Activated CD4-positive, CD25-positive, alpha-beta regulatory T cell treated with anti-CD3 and anti-CD28 coated beads, Interleukin-2, amount 50 U/mL, for 24 hours (primary cell): ENCODE results near the gene ARTN.

Source experiments
- ATAC-seq, 2 donors: fragments of 150-1000 bp; cut with Tn5 transposase; one replicate each; pipeline ENCODE4 v1.10.0; 2021; ENCODE audit warnings: mild to moderate bottlenecking in 1 of 2, moderate library complexity in 1 of 2

Gene ARTN, protein sequence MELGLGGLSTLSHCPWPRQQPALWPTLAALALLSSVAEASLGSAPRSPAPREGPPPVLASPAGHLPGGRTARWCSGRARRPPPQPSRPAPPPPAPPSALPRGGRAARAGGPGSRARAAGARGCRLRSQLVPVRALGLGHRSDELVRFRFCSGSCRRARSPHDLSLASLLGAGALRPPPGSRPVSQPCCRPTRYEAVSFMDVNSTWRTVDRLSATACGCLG

DNA sequence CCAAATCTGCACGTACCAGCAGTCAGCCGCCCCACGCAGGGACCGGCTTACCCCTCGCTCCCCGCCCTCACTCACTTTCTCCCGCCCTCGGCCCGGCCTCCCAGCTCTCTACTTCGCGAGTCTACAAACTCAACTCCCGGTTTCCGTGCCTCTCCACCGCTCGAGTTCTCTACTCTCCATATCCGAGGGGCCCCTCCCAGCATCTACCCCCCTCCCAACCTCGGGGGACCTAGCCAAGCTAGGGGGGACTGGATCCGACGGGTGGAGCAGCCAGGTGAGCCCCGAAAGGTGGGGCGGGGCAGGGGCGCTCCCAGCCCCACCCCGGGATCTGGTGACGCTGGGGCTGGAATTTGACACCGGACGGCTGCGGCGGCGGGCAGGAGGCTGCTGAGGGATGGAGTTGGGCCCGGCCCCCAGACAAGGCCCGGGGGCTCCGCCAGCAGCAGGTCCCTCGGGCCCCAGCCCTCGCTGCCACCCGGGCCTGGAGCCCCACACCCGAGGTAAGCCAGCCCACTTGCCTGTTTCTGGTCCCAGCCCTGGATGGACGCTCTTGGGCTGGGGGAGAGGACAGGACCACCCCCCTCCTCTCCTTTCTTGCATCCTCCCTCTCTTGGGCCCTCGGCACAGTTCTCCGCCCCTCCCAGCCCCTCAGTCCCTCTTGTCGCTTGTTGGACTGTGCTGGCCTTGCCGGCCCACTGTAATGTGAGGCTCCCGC, at the start of gene ARTN:
Gene ARTN (plus strand): TSS at position 416 of the 715 bp plus-strand sequence. CDS start 1,856 bp downstream, outside the sequence.
- no peak for ATAC-seq

DNA sequence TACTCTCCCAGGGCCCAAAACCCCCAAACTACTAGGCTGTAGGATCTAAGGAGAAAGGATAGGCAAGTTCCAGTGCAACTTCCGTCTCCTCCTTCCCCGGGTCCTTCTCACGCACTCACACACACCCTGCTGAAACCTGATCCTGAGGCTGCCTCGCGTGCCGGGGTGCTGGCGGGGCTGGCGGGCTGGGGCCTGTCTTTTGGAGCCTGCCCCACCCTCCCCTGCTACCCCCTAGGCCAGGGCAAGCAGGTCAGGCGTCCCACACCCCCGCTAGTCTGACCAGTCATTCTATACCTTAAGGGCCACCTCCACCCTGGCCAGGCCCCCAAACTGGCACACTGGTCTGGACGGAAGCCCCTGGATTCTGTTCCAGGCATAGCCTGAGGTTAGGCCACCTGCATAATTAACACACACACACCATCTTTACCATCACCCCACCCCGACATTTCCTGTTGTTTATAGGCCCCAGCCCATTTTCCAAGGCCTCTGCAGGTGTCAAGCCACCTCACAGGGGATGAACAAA, 48.3 kb upstream of the ARTN start:
- ATAC-seq = no peak

DNA sequence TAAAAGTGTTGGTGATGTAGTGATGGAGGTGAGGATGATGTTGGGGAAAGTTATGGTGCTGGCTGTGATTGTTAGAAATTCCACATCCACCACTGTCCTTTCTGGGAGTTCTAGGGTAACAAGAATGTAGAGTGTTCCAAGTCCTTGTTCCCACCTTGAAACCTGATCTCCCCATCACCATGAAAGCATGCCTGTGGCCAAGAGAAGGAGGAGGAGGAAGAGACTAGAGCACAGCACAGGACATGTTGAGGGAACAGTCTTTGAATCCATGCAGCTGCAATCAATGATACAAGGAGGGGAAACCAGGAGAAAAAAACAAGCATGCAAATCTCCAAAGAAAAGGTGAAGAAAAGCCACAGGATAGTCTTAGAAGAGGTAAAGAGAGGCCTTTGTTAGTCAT, 45.9 kb upstream of the ARTN start:
- ATAC-seq = no peak

DNA sequence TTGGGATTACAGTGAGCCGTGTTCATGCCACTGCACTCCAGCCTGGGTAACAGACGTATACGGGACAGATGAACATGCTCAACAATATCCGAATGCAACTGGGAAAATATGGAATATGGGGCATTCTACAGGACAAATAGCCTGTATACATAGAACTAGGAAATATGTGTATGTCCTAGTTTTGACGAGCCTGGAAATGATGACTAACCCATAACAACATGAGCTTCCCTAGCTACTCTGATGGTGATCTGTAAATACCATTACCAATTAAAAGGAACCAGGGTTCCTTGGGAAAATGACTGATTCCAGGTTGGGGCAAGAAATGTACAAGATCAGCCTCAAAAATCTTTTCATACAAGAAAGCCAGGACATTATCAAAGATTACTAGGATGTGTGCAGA, 42.8 kb upstream of the ARTN start:
- no peak for ATAC-seq

DNA sequence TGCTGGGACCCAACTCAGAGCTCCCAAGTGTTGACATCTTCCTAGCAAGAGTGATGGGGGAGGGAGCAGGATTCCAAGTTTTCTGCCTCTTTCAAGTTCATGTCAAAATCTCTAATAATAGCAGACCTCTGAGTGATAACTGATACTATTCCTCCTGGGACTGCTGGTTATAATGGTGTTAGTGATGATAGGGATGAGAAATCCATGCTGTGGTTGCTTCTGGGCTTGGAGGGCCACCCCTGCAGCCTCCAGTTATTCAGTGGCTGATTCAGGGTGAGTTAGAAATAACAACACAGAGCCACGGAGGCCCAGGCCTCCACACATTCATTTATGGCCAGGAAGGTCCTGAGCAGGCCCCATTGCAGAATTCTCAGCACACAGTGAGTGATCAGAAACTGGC, 40.6 kb upstream of the ARTN start:
- no peak for ATAC-seq

DNA sequence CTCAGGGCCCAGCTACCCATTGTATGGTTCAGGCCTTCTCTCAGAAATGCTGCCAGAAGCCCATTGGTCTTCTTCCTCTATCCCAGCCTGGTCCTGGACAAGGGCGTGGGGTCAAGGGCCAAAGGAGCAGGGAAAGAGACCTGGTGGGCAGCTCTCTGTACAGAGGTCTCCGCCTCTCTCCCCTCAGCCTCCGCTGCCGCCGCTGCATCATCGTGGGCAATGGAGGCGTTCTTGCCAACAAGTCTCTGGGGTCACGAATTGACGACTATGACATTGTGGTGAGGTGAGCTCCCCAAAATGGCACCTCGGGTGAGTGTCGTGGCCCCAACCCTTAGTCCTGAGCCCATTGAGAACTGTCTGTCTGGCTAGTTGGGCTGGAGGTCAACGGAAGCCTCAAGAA, 34.6 kb upstream of the ARTN start:
- no peak for ATAC-seq

DNA sequence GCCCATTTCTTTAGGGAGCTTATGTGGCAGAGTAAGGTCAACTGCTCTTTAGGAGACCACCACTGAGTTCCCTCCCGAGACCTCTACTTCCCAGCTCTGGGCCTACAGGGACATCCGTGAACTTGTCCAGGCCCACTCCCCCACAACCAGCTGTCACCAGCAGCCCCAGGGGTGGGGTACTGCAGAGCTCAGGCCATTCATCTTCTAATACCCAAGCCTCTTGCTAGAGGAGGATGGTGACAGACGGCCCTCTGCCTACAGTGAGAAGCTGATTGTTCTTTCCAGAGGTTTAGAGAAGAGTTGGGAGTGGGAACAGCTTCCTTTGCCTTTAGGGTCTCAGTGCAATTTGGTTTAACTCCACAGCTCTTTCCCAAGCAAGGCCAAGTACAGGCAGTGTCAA, 33.2 kb upstream of the ARTN start:
- ATAC-seq = no peak

DNA sequence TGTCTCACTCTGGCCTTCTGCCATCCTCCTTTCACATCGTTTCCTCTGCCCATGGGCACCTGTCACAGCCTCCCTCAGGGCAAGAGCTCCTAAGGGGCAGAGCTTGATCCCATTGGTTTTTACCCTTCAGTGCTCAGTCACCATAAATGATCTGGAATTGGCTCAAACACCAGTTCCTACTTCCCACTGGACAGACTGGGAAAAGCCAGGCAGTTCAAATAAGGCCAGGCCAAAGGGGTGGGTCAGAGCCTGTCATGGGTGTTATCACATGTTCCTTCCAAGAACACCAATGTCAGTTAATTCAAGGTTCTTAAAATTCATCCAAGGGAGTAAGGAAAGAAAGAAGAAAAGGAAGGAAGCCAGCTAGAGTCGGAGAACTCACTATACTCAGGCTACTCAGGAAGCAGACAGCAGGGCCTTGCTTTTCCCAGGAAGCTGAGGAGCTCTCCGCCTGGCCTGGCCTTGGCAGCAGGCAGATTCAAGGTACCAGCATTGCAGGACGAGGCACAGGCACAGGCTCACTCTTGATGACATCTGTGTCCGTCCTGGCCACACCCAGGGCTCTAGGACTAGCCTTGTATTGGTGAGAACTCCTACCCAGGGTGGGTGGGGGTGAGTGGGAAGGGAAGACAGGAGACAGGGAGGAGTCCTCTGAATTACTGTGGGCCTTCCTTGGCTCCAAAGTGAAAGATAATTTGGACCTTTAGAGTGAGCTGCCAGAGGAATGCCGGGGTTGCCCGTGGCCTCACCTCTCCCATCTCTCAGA, 32.2 kb upstream of the ARTN start:
- no peak for ATAC-seq

DNA sequence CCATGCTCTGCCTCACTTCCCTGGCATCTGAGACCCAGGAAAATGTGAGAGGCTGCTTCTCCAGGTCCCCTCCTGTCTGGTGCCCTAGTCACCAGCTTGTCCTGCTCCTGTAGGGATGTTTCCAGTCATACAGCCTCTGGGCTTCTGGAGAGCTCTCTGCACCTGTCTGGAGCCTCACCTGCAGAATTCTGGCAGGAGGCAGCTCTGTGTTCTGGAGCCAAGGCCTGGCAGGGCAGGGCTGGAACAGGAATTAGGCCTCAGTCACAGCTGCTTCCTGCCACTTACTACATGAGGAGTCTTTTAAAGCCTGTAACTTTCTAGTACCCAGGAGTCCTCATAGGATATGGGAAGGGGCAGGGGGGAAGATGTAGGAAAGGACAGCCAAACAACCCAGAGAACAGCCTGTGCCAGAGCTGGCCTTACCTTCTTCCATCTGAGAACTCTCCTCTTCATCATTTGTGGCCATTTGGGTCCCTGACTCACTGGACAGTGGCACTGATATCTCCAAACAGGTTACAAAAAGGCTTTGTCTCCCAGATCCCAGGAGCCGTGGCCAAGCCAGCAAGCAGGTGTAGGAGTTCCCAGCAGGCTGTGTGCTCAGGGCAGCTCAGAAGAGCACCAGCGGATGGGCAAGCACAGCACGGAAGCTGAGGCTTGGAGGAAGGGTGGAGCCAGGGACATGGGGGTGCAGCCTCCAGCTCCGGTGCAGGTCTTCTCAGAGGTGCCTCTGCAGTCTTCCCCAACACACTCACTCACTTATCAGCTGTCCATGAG, 31.4 kb upstream of the ARTN start:
- ATAC-seq = peak in 1 of 2 donors; percentile 20

DNA sequence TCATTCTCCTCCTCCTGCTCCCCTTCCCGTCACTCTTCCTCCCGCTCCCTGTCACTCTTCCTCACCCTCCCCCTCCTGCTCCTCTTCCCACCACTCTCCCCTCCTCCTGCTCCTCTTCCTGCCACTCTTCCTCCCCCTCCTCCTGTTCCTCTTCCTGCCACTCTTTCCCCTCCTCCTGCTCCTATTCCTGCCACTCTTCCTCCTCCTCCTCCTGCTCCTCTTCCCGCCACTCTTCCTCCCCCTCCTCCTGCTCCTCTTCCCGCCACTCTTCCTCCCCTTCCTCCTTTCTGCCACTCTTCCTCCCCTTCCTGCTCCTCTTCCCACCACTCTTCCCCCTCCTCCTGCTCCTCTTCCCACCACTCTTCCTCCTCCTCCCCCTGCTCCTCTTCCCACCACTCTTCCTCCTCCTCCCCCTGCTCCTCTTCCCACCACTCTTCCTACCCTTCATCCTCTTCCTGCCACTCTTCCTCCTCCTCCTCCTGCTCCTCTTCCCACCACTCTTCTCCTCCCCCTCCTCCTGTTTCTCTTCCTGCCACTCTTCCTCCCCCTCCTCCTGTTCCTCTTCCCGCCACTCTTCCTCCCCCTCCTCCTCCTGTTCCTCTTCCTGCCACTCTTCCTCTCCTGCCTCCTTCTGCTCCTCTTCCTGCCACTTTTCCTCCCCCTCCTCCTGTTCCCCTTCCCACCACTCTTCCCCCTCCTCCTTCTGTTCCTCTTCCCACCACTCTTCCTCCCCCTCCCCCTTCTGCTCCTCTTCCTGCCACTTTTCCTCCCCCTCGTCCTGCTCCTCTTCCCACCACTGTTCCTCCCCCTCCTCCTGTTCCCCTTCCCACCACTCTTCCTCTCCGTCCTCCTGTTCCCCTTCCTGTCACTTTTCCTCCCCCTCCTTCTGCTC, 28.7 kb upstream of the ARTN start:
- ATAC-seq = no peak

DNA sequence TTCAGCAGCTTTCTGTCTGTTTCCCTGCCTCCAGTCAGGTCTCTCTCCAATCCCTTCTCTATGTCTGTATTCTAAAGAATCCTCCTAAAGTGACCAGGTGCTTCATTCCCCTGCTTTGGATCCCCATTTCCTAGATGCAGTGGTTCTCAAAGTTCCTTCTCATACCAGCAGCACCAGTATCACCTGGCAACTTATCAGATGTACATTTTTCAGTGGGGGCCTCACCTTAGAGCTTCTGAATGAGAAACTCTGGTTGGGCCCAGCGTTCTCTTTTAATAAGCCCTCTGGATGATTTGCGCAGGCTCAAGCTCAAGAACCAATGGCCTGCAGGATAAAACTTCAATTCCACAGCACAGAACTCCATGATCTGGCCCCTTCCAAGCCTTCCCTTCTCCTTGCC, 25.4 kb upstream of the ARTN start:
- ATAC-seq = no peak

DNA sequence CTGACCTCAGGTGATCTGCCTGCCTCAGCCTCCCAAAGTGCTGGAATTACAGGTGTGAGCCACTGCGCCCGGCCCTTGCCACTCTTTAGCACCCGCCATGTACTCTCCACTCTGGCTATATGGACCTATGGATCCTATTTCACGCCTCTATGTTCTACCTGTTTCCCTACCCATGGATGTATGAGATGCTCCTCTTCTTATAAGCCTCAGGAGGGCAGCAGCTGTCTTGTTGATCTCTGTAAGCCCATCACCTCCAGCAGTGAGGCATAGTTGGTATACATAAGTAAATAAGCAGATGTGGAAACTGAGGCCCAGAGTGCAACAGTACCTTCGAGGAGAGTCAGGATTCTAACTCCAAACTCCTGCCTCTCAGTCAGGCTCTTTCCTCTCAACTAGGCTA, 24.7 kb upstream of the ARTN start:
- no peak for ATAC-seq

DNA sequence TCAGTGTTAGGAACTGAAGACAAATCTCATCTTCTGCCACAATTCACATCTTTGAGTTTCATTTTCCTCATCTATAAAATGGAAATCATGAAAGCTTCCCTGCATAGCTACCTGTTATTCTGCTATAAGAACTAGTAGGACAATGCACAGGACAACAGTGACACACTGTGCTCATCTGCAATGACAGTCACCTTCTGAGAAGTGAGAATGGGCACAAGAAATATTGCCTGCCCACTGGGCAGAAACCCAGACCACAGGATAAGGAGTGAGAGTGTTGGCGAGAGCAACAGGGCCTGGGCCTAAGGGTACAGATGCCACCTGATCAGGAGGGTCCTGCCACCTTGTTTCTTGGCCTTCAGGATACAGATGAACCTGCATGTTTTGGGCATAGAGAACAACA, 23.3 kb upstream of the ARTN start:
- ATAC-seq = no peak

DNA sequence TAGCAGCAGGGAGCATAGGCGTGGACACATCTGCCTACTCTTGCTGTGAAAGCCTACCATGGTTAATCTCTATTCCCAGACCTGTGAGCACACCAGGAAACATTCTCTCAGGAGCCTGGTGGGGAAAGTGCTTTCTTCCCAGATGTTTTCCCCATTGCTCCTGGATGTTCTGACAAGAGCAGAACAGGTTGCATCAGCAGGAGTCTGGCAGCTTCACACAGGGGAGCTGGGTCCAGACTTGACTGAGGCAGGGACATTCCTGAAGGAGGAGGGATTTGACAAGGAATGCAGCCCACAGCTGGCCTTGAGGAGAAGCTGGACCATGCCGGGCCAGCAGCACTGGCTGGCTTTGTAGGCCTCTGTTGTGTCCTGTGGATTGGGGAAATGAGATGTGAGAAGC, 21.0 kb upstream of the ARTN start:
- no peak for ATAC-seq

DNA sequence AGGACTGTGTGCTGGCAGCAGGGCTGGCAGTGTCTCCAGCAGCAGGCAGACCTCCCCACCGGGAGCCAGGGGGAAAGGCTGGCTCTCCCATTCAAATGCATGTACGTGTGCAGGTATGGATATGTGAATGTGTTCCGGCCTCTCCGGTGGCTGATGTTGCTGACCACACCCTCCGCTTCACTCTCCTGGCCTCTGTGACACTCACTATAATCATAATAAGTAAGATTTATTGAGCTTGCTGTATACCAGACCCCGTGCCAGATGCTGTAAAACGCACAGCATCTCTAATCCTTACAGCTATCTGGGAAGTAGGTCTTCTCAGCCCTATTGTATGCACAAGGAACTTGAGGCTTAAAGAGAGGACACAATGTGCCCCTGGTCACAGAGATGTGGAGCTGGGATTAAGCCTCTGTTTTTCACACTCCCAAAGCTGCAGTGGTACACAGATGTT, 20.5 kb upstream of the ARTN start:
- no peak for ATAC-seq

DNA sequence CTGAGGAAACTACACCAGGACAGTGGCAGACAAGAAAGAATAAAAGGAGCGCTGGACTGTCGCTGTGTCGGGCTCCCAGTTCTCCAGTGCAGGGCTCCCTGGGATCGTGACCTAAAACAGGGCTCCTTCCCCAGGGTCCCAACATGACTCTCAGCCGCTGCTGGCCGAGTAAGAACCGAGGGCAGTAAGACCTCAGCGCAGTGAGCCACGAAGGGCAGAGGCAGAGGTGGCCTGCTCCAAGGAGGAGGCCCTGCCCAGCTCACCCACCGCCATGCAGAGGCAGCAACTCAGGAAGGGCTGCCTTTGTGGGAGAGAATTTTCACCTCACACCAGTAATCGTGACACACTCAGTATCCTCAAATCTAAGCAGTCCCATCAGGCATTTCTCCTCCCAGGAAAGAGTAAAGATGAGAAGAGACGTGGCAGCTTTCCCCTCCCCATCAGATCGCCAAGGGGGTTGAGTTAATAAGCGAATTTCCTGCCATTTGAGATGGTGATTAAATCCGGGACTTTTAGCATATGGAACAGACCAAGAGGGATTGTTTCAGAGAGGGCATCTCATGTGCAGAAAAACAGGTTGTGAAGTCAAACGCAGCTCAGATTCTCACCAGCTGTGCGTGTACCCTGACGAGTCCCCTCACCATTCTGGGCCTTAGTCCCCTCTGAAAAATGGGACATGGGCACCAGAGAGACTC, 19.8 kb upstream of the ARTN start:
- no peak for ATAC-seq

DNA sequence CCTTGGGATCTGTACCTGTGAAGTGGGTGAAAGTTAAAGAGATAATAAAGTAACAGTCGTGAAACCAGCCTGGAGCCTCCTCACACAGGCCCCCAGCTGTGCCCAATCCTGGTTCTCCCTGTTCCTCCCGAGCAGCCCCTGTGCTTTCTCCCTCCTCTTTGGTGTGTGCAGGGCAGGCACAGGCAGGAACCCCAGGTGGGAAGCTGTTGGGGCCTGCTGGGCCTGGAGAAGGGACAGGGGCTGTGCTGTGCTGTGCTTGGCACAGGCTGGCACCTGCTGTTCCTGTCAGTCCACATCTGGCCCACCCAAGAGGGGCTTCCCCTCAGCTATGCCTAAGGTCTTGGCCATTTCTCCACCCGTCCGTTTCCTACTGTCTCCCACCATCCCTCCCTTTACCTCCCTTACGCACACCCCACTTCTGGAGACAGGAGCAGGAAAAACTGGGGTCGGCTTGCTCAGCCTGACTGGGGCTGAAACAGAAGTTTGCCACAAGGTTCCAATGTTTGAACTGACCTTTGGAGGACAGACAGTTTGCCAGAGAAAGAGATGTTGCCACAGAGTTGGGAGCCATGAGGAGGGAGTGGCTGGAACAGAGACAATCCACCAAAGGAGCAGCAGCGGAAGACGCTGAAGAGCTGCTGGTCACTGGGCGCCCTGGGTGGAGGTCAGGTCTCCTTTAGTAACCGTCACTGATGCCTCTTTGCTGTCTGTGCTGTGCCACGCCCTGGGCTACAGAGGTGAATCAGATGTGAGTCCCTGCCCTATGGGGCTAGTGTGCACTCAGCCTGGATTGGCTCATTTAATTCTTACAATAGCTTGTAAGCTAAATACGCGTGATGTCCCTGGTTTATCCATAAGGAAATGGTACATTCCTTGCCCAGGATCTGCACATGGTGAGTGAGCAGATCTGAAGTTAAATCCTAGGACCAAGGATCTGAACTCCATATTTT, 18.8 kb upstream of the ARTN start:
- ATAC-seq = no peak

DNA sequence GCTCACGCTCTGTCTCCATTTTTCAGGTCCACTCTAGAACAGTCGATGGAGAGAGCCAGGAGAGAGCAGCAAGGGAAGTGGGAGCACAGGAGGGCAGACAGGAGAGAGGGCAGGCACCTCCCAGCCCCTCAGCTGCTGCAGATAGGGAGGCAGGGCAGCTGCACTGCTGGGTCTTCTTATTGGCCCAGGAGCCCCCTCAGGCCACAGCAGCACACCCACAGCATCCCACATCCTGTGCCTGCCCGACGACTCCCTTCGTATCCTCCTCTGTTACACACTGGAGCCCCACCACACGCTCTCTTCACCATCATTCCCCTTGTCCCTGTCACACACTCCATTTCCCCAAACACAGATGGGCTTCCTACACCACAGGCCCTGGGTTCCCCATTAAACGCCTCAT, 13.7 kb upstream of the ARTN start:
- ATAC-seq = no peak

DNA sequence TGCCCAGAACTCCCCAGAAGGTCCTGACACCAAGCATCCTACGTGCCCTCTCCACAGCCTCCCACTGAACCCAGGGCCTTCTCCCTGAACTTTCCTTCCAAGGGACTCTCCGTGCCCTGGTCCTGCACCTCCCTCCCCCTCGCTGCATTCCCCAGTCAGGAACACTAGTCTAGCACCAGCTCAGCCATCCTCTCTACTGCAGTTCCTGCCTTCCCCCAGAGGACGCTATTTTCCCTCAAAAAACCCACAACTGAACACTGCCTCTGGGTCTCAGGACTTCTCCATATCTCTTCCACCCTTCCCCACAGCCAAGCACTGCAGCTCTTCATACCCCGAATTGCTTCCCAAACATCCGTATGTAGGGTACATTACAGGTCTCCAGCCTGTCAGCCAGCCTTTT, 12.6 kb upstream of the ARTN start:
- no peak for ATAC-seq

DNA sequence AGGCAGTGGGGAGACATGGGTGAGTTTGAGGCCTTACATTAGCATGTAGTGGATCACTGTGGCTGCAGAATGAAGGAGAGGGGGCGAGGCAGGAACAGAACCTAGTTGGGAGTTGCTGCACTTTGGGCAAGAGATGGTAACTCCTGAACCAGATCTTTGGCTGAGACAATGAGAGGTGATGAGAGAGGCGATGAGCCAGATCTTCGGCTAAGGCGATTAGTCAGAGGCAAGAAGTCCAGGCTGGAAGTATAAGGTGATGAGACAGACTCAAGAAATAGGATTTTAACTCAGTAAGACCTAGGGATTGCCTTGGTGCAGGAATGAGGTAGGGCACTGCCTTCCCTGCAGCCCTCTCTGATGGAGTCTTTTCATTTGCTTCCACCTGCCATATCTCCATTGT, 9.1 kb upstream of the ARTN start:
- no peak for ATAC-seq
